Omental fat pad (tissue), 4 donors: ENCODE results near the gene CEACAM8. TPM values are rescaled to one million over a fixed set of nuclear protein-coding genes. Genes with fewer than 3 reads are reported as not detected.
"Not testable (repeated sequence)": the region's sequence is repeated elsewhere in the genome, so short reads cannot be mapped to it uniquely, and the experiment has no call there.

ENCODE experiments used
- ATAC-seq: fragments of 150-250 bp; one replicate; pipeline ENCODE4 v1.9.1; 2016; ENCODE audit warnings: mild to moderate bottlenecking, moderate library complexity; ENCODE audit not compliant: low FRiP score
- DNase-seq: peaks from one replicate; pipeline ENCODE4 v3.0.0-alpha.2; 2019; ENCODE audit warnings: low spot score
- CTCF ChIP-seq, 3 donors: fragments of 450-650 bp; IDR thresholded peaks; one replicate each; pipeline ENCODE4 v1.5.1; 2016 to 2017; ENCODE audit warnings: antibody characterized with exemption in 3 of 3, mild to moderate bottlenecking in 3 of 3, moderate library complexity in 2 of 3
- total RNA-seq, 4 donors: library from RNA; depleted of rRNA; stranded (reverse); fragments of >200 nt; gene quantifications; one replicate each; pipeline ENCODE4 v1.1.0, GENCODE V29; 2016

The CEACAM8 gene
- total RNA-seq, 4 donors from 2014 or later, result 0.79 TPM; not detected in 3

GRCh38 chr19:42558450-42559150, 36.1 kb downstream of the CEACAM8 start:
- no peak for TF ChIP-seq CTCF (IDR thresholded peaks at IDR 0.05)
- DNase-seq, result no peak
- no peak for ATAC-seq

- not testable (repeated sequence) for DNase-seq, ATAC-seq
Measured at GRCh38 chr19:42557386-42557871, 37.3 kb downstream of the CEACAM8 start.

GRCh38 chr19:42555801-42556200, 38.9 kb downstream of the CEACAM8 start:
- ATAC-seq, result no peak
- TF ChIP-seq CTCF (IDR thresholded peaks at IDR 0.05), result no peak

GRCh38 chr19:42555317-42555716, 39.4 kb downstream of the CEACAM8 start:
- DNase-seq, result no peak
- no peak for TF ChIP-seq CTCF (IDR thresholded peaks at IDR 0.05)

More at GRCh38 chr19:42555801-42556200, 38.9 kb downstream of the CEACAM8 start:
- DNase-seq, result no peak

GRCh38 chr19:42554046-42554575, 40.6 kb downstream of the CEACAM8 start:
- DNase-seq (no peak), ATAC-seq (no peak)
- no peak for TF ChIP-seq CTCF (IDR thresholded peaks at IDR 0.05)

More at GRCh38 chr19:42555317-42555716, 39.4 kb downstream of the CEACAM8 start:
- ATAC-seq, result no peak

- ATAC-seq (no peak), DNase-seq (no peak)
- no peak for TF ChIP-seq CTCF (IDR thresholded peaks at IDR 0.05)
Measured at GRCh38 chr19:42553292-42554045, 41.3 kb downstream of the CEACAM8 start.
